C4-2B (cell line): ENCODE measurements around the gene VSX1.

Source experiments
- CTCF ChIP-seq: fragments of 450-650 bp; conservative IDR thresholded peaks from 2 replicates; pipeline ENCODE4 v1.5.1; 2017; ENCODE audit warnings: mild to moderate bottlenecking
- ZFX ChIP-seq: fragments of 450-650 bp; IDR thresholded peaks from 2 replicates; pipeline ENCODE4 v1.6.1; 2017

- no peak for TF ChIP-seq CTCF
- TF ChIP-seq ZFX: no peak
These were observed 4.0 kb upstream of the VSX1 start for GRCh38 chr20:25085756-25086495.
